Esophagus muscularis mucosa (tissue), 4 donors: ENCODE data around the gene SCAMP2. TPM values are rescaled to one million over a fixed set of nuclear protein-coding genes. Genes with fewer than 3 reads are reported as not detected.
A peak's percentile ranks its signal among the peaks of the same experiment; 100 is the strongest.

ENCODE experiments used
- DNase-seq: peaks from one replicate; pipeline ENCODE4 v3.0.0-alpha.2; 2017; ENCODE audit errors: extremely low spot score
- H3K27ac ChIP-seq, 4 donors: fragments of 200-600 bp; sonication (generic); replicated peaks in 1 of 4; 1 replicate in 3 of 4; 2 replicates in 1 of 4; pipeline ENCODE4 v1.5.1; 2016 to 2019; ENCODE audit warnings: mild to moderate bottlenecking in 1 of 4
- H3K27me3 ChIP-seq, 4 donors: fragments of 200-600 bp; sonication (generic); one replicate each; pipeline versions ENCODE4 v1.5.1 to v1.6.0; 2016 to 2019
- H3K36me3 ChIP-seq, 4 donors: fragments of 200-600 bp; sonication (generic); one replicate each; pipeline ENCODE4 v1.5.1; 2016 to 2019
- H3K4me1 ChIP-seq, 4 donors: fragments of 200-600 bp; sonication (generic); one replicate each; pipeline ENCODE4 v1.5.1; 2016 to 2019
- H3K4me3 ChIP-seq, 4 donors: fragments of 200-600 bp; sonication (generic); 1 replicate in 2 of 4; 2 replicates in 2 of 4; pipeline ENCODE4 v1.5.1; 2016 to 2019; ENCODE audit warnings: mild to moderate bottlenecking in 4 of 4, moderate library complexity in 1 of 4
- H3K9me3 ChIP-seq, 4 donors: fragments of 200-600 bp; sonication (generic); 1 replicate in 3 of 4; 2 replicates in 1 of 4; pipeline ENCODE4 v1.5.1; 2016 to 2019
- EP300 ChIP-seq: sonication (generic); formaldehyde crosslinking; IDR thresholded peaks from one replicate; pipeline ENCODE4 v1.6.1; 2017; ENCODE audit warnings: antibody characterized with exemption
- POLR2A ChIP-seq: fragments of 450-650 bp; IDR thresholded peaks from one replicate; pipeline ENCODE4 v1.6.1; 2017; ENCODE audit warnings: antibody characterized with exemption, moderate library complexity, mild to moderate bottlenecking, low read depth
- POLR2AphosphoS5 ChIP-seq, 2 donors: sonication (generic); formaldehyde crosslinking; IDR thresholded peaks; one replicate each; pipeline ENCODE4 v1.6.1; 2017; ENCODE audit warnings: antibody characterized with exemption in 2 of 2
- WGBS: methylation state at CpG from one replicate; pipeline ENCODE4 v1.1.5; 2018; 5-methylcytosine and 5-hydroxymethylcytosine counted together
- intact Hi-C: fragments of 100-400 bp; cut with DNase I; formaldehyde crosslinking; loops from one replicate; pipeline ENCODE4 v1.15.1; 2023
- total RNA-seq, 4 donors: library from RNA; depleted of rRNA; stranded (reverse); fragments of >200 nt; gene quantifications; one replicate each; pipeline versions ENCODE4 v1.1.0 to v1.2.1, GENCODE V29; 2016
- TF ChIP-seq, protein P1 (sequence below), 3 experiments: fragments of 200-600 bp in 2 of 3; fragments of 450-650 bp in 1 of 3; sonication (generic) in 2 of 3; IDR thresholded peaks; one replicate each; pipeline ENCODE4 v1.5.1; 2017 to 2019; ENCODE audit warnings: antibody characterized with exemption in 3 of 3, mild to moderate bottlenecking in 2 of 3, moderate library complexity in 1 of 3

The SCAMP2 gene
- total RNA-seq, 4 donors from 2014 or later, result 57.3 to 125 (median 94.9) TPM

- intact Hi-C loops, result no loop called here
- H3K9me3 ChIP-seq, result no peaks in the 10 kb centered on the region
- H3K36me3 ChIP-seq, result peaks cover 22 to 42% (median 38%) of the 10 kb centered on the region in 4 donors
- no peak for DNase-seq
- H3K4me1 ChIP-seq, result peaks cover 20 to 28% (median 25%) of the 10 kb centered on the region in 4 donors
- no peaks in the 10 kb centered on the region for H3K27me3 ChIP-seq
- H3K4me3 ChIP-seq, result no peak overlapping the region
- no peak overlapping the region for H3K27ac ChIP-seq
- 97% methylated on average over 4 of the region's 4 CpGs for WGBS
- no peak for TF ChIP-seq EP300
- TF ChIP-seq POLR2A, result no peak
- TF ChIP-seq POLR2AphosphoS5 (IDR thresholded peaks at IDR 0.05), result no peak
- TF ChIP-seq, protein P1, sequence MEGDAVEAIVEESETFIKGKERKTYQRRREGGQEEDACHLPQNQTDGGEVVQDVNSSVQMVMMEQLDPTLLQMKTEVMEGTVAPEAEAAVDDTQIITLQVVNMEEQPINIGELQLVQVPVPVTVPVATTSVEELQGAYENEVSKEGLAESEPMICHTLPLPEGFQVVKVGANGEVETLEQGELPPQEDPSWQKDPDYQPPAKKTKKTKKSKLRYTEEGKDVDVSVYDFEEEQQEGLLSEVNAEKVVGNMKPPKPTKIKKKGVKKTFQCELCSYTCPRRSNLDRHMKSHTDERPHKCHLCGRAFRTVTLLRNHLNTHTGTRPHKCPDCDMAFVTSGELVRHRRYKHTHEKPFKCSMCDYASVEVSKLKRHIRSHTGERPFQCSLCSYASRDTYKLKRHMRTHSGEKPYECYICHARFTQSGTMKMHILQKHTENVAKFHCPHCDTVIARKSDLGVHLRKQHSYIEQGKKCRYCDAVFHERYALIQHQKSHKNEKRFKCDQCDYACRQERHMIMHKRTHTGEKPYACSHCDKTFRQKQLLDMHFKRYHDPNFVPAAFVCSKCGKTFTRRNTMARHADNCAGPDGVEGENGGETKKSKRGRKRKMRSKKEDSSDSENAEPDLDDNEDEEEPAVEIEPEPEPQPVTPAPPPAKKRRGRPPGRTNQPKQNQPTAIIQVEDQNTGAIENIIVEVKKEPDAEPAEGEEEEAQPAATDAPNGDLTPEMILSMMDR (IDR thresholded peaks at IDR 0.05), result no peak
Observed at GRCh38 chr15:74908635-74909034, 35.5 kb upstream of the SCAMP2 start.

DNA sequence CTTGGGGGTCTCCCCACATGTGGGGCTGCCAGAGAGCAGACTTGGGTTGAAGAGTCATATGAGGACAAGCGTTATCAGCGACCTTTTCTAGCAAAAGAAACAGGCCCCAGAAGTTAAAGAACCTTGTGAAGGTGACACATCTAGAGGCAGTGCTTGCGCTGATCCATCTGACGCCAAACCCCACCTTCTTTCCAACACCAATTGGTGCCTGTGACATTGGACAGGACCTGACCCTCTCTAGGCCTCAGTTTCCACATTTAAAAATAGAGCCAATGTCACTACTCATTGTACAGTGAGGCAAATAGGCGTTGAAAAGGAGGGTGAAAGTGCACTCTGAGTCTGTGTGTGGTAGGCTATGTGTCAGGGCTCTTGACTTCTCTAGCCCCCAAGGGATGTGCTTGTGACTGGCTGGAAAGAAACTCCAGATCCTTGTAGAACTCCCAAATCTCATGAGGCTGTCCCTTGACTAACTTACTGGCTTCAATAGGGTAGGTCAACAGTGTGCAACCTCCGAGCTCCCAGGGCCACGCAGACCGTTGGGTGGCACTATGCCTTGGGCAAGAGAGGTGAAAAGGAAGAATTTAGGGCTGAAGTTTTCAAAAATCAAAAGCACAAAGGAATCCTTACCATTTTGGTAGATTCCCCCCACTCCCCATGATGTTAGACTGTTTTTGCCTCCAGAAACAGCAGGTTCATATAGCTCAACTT, 34.2 kb upstream of the SCAMP2 start:
- TF ChIP-seq POLR2AphosphoS5 (IDR thresholded peaks at IDR 0.05) (no peak), POLR2A (no peak), EP300 (no peak)
- TF ChIP-seq, protein P1 (IDR thresholded peaks at IDR 0.05), result no peak
- intact Hi-C loops, result no loop called here
- Histone ChIP-seq H3K36me3 (peaks cover 17 to 45% (median 37%) of the 10 kb centered on the region in 4 donors), H3K4me1 (peaks cover 20 to 32% (median 28%) of the 10 kb centered on the region in 4 donors), H3K4me3 (peak overlapping the region; percentile 84 to 99 (median 93)), H3K9me3 (no peaks in the 10 kb centered on the region), H3K27ac (peak overlapping the region; percentile 95 to 98 (median 95)), H3K27me3 (no peaks in the 10 kb centered on the region)
- WGBS, result 43% methylated on average over 8 of the region's 8 CpGs
- DNase-seq, result no peak

DNA sequence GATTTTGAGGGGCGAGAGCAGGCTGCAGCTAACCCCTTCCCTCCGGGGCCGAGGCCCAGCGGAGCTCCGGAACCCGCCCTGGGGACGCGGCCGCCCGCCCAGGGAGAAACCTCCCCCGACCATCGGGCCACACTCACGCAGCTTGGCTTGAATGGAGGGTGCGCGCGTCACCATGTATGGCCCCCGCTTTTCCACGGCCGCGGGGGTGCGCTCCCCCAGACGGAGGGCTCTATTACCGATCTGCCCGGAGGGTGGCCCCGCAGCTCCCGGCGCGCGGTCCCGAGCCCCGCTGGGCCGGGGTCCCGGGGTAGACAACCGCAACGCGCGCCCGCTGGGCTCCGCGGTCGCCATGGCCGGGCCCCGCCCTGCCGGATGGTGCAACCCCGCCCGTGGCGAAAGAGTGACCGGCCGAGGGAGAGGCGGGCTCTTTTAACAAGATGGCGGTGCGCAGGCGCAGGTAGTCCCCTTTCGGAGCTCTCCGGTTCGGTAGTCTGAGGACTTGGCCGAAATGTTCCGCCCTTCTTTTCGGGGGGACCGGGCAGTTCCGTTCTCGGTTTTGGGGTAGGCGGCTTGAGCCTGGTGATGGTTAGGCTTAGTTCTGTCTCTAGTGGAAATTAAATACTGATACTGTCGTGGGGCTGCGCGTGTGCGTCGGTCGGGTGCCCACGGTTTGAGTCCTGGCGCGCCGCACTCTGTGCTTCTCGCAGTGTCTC, 33.4 kb upstream of the SCAMP2 start, which contains the start of gene FAM219B:
TSS of gene FAM219B (minus strand) at position 402 of the 713 bp plus-strand sequence. CDS start at position 351, 51 bp downstream.
- DNase-seq, result peak; percentile 97
- peaks cover 20 to 40% (median 34%) of the 10 kb centered on the region in 4 donors for H3K4me1 ChIP-seq
- intact Hi-C loops, result no loop called here
- H3K4me3 ChIP-seq, result peak within 1 kb of the TSS; percentile 84 to 99 (median 93)
- H3K27me3 ChIP-seq, result no peaks in the 10 kb centered on the region
- peak; percentile 92 to 93 for TF ChIP-seq POLR2AphosphoS5 (IDR thresholded peaks at IDR 0.05)
- no peak for TF ChIP-seq EP300
- TF ChIP-seq POLR2A, result peak; percentile 85
- TF ChIP-seq, protein P1 (IDR thresholded peaks at IDR 0.05), result peak in 1 of 3 experiments; percentile 9
- 3% methylated on average over 20 of the region's 74 CpGs for WGBS
- H3K36me3 ChIP-seq, result peaks cover 14 to 45% (median 36%) of the 10 kb centered on the region in 4 donors
- no peaks in the 10 kb centered on the region for H3K9me3 ChIP-seq
- H3K27ac ChIP-seq, result peak within 1 kb of the TSS; percentile 95 to 98 (median 95)

GRCh38 chr15:74906067-74906449, 32.9 kb upstream of the SCAMP2 start:
- H3K36me3 ChIP-seq, result peaks cover 12 to 45% (median 36%) of the 10 kb centered on the region in 4 donors
- H3K4me1 ChIP-seq, result peaks cover 25 to 45% (median 39%) of the 10 kb centered on the region in 4 donors
- DNase-seq, result no peak
- TF ChIP-seq POLR2AphosphoS5 (IDR thresholded peaks at IDR 0.05), result peak in 1 of 2 donors; percentile 3
- TF ChIP-seq, protein P1 (IDR thresholded peaks at IDR 0.05), result no peak
- no peak for TF ChIP-seq EP300
- no peak for TF ChIP-seq POLR2A
- 3% methylated on average over 7 of the region's 20 CpGs for WGBS
- H3K9me3 ChIP-seq, result no peaks in the 10 kb centered on the region
- H3K27me3 ChIP-seq, result no peaks in the 10 kb centered on the region
- intact Hi-C loops, result no loop called here
- H3K4me3 ChIP-seq, result peak overlapping the region; percentile 84 to 99 (median 93)
- peak overlapping the region; percentile 95 to 98 (median 95) for H3K27ac ChIP-seq
